Natural killer cell treated with Interleukin-12 subunit alpha and Interleukin-12 subunit beta and Interleukin-15 and Interleukin-18, amount 100 ng/mL, for 72 hours (primary cell): ENCODE measurements around the gene GLRA1. TPM values are rescaled to one million over a fixed set of nuclear protein-coding genes. Genes with fewer than 3 reads are reported as not detected.
A peak's percentile ranks its signal among the peaks of the same experiment; 100 is the strongest.
"Not testable (repeated sequence)": the region's sequence is repeated elsewhere in the genome, so short reads cannot be mapped to it uniquely, and the experiment has no call there.

Experiments
- ATAC-seq, 2 donors: fragments of 150-1000 bp; cut with Tn5 transposase in 1 of 2; sonication (Bioruptor Pico), chemical (Tn5 transposase) in 1 of 2; 2 replicates each; pipeline ENCODE4 v1.10.0; 2021
- DNase-seq: peaks from one replicate; pipeline ENCODE4 v3.0.0; 2022; ENCODE audit warnings: low spot score
- H3K27ac Mint-ChIP-seq, 2 donors: 1 replicate in 1 of 2; 2 replicates in 1 of 2; pipeline ENCODE4 v1.8.0; 2022; ENCODE audit warnings: mixed read lengths in 2 of 2, mild to moderate bottlenecking in 1 of 2, moderate library complexity in 1 of 2
- H3K27me3 Mint-ChIP-seq, 2 donors: 1 replicate in 1 of 2; 2 replicates in 1 of 2; pipeline ENCODE4 v1.8.0; 2022; ENCODE audit warnings: mixed read lengths in 2 of 2
- H3K36me3 Mint-ChIP-seq: one replicate; pipeline ENCODE4 v1.8.0; 2022; ENCODE audit warnings: mixed read lengths
- H3K4me1 Mint-ChIP-seq, 2 donors: 1 replicate in 1 of 2; 2 replicates in 1 of 2; pipeline ENCODE4 v1.8.0; 2022; ENCODE audit warnings: low read depth in 2 of 2, mixed read lengths in 2 of 2, mild to moderate bottlenecking in 1 of 2
- H3K4me3 Mint-ChIP-seq: one replicate; pipeline ENCODE4 v1.8.0; 2022; ENCODE audit warnings: mixed read lengths
- H3K9me3 Mint-ChIP-seq: 2 replicates; pipeline ENCODE4 v1.8.0; 2022; ENCODE audit warnings: mixed read lengths
- total RNA-seq, 2 donors: library from RNA; stranded (reverse); gene quantifications; one replicate each; pipeline ENCODE4 v1.2.3, GENCODE V29; 2022

GLRA1 gene
- total RNA-seq, 2 donors from 2014 or later = not detected

- no peak overlapping the region for H3K4me3 Mint-ChIP-seq
- no peak overlapping the region for H3K27ac Mint-ChIP-seq
- DNase-seq (no peak), ATAC-seq (no peak)
- no peaks in the 10 kb centered on the region for H3K4me1 Mint-ChIP-seq
- no peaks in the 10 kb centered on the region for H3K36me3 Mint-ChIP-seq
- peaks cover 17 to 19% of the 10 kb centered on the region in 2 donors for H3K27me3 Mint-ChIP-seq
- no peaks in the 10 kb centered on the region for H3K9me3 Mint-ChIP-seq
These were observed 19.1 kb downstream of the GLRA1 start for GRCh38 chr5:151905557-151905961.

DNA sequence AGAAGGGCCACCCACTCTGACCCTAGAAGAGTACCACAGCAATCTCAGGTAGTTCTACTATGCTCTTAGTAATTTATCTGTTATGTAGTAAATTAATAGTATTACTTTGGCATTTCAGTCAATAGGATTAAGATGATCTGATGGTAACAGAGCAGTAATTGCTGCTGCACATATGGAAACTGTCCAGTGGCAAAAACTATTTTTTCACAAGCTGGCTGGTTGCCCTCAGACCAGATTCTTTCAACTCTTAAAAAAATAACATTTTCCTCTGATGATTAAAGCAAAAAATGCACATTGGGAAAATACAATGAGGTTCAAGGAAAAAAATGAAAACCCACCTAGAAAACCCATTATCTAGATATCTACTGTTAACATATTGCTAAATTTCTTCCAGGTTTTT is 19.7 kb downstream of the GLRA1 start:
- H3K4me1 Mint-ChIP-seq = no peaks in the 10 kb centered on the region
- H3K27me3 Mint-ChIP-seq = peaks cover 15 to 18% of the 10 kb centered on the region in 2 donors
- ATAC-seq (no peak), DNase-seq (no peak)
- H3K27ac Mint-ChIP-seq = no peak overlapping the region
- no peak overlapping the region for H3K4me3 Mint-ChIP-seq
- H3K36me3 Mint-ChIP-seq = no peaks in the 10 kb centered on the region
- H3K9me3 Mint-ChIP-seq = no peaks in the 10 kb centered on the region

- no peaks in the 10 kb centered on the region for H3K36me3 Mint-ChIP-seq
- H3K4me1 Mint-ChIP-seq = no peaks in the 10 kb centered on the region
- H3K9me3 Mint-ChIP-seq = no peaks in the 10 kb centered on the region
- H3K27me3 Mint-ChIP-seq = peaks cover 15 to 19% of the 10 kb centered on the region in 2 donors
- H3K4me3 Mint-ChIP-seq = no peak overlapping the region
- DNase-seq (no peak), ATAC-seq (no peak)
- H3K27ac Mint-ChIP-seq = no peak overlapping the region
These were observed 20.5 kb downstream of the GLRA1 start for GRCh38 chr5:151904127-151904526.

DNA sequence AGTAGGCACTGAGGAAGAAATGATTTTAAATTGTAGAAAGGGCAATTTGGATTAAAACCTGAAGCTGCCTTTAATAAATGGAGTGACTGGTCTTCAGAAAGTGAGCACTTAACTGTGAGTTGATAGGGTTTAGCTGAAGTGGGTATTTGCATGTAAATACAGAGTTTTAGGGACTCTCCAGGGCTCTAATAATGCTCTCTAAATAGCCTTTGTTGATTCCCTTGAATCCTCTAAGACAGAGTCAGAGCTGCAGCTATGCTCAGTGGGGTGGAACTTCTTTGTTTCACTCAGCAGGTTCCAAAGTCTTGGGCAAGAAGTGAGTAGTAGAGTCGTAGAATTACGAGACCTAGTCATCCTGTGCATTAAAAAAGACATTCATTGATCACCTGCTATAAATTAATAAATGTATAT is 21.4 kb downstream of the GLRA1 start:
- no peak overlapping the region for H3K27ac Mint-ChIP-seq
- H3K4me1 Mint-ChIP-seq = no peaks in the 10 kb centered on the region
- no peaks in the 10 kb centered on the region for H3K36me3 Mint-ChIP-seq
- no peaks in the 10 kb centered on the region for H3K9me3 Mint-ChIP-seq
- ATAC-seq = no peak
- DNase-seq = no peak
- no peak overlapping the region for H3K4me3 Mint-ChIP-seq
- peaks cover 19 to 20% of the 10 kb centered on the region in 2 donors for H3K27me3 Mint-ChIP-seq

DNA sequence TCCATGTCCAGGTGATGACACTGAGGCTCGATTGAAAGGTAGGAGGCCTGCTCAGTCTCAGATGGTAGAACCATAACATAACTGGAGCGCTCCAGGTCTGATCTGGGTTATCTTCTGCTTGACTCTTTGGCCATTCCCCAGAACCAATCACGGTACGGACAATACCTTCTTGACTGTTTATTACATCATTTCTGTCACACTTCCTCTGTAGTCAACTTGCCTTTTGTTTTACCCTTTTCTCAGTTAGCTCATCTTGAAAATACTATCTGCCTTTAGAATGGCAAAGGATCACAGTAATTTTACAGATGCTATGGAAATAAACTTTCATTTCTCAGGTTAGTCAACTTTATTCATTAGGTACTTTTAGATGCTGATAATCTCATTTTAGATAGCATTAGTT is 22.4 kb downstream of the GLRA1 start:
- DNase-seq (no peak), ATAC-seq (no peak)
- Mint-ChIP-seq H3K27ac (no peak overlapping the region), H3K36me3 (no peaks in the 10 kb centered on the region), H3K27me3 (peaks cover 20 to 24% of the 10 kb centered on the region in 2 donors), H3K4me3 (no peak overlapping the region), H3K9me3 (no peaks in the 10 kb centered on the region), H3K4me1 (no peaks in the 10 kb centered on the region)

- Mint-ChIP-seq H3K9me3 (no peaks in the 10 kb centered on the region), H3K4me1 (no peaks in the 10 kb centered on the region), H3K4me3 (no peak overlapping the region), H3K27ac (no peak overlapping the region), H3K36me3 (no peaks in the 10 kb centered on the region), H3K27me3 (peaks cover 19 to 24% of the 10 kb centered on the region in 2 donors)
- no peak for DNase-seq
- ATAC-seq = no peak
These were observed 23.0 kb downstream of the GLRA1 start for GRCh38 chr5:151901611-151902010.

GRCh38 chr5:151900891-151901290 is 23.8 kb downstream of the GLRA1 start:
- H3K27me3 Mint-ChIP-seq = peaks cover 16 to 24% of the 10 kb centered on the region in 2 donors
- H3K36me3 Mint-ChIP-seq = no peaks in the 10 kb centered on the region
- no peak overlapping the region for H3K27ac Mint-ChIP-seq
- H3K9me3 Mint-ChIP-seq = no peaks in the 10 kb centered on the region
- H3K4me1 Mint-ChIP-seq = no peaks in the 10 kb centered on the region
- DNase-seq (no peak), ATAC-seq (no peak)
- H3K4me3 Mint-ChIP-seq = no peak overlapping the region

DNA sequence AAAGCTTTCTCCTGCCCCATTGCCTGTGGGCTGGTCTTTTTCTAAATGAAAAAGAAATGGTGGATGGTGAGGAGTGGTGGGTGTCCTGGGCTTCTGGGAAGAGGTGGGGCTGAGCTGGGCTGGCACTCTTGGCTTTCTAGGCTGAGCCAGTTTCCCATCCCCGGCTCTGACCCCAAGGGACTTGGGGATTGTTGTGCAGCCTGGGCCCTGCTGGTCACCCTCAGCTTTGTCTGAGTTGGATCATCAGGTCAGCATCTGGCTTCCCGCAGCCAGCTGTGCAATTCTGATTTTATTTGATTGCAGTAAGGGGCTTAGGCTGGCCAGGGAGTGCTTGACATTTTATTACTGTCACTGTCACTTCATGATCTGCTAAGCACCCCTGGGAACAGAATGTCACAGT is 25.3 kb downstream of the GLRA1 start:
- H3K27ac Mint-ChIP-seq = no peak overlapping the region
- peaks cover 13 to 24% of the 10 kb centered on the region in 2 donors for H3K27me3 Mint-ChIP-seq
- ATAC-seq (peak in 1 of 2 donors; percentile 33), DNase-seq (no peak)
- H3K4me3 Mint-ChIP-seq = no peak overlapping the region
- no peaks in the 10 kb centered on the region for H3K36me3 Mint-ChIP-seq
- no peaks in the 10 kb centered on the region for H3K4me1 Mint-ChIP-seq
- no peaks in the 10 kb centered on the region for H3K9me3 Mint-ChIP-seq

- H3K9me3 Mint-ChIP-seq = no peaks in the 10 kb centered on the region
- no peaks in the 10 kb centered on the region for H3K4me1 Mint-ChIP-seq
- H3K27ac Mint-ChIP-seq = no peak overlapping the region
- H3K36me3 Mint-ChIP-seq = no peaks in the 10 kb centered on the region
- H3K27me3 Mint-ChIP-seq = peaks cover 10 to 24% of the 10 kb centered on the region in 2 donors
- no peak overlapping the region for H3K4me3 Mint-ChIP-seq
- ATAC-seq (no peak), DNase-seq (no peak)
These were observed 26.8 kb downstream of the GLRA1 start for GRCh38 chr5:151897896-151898295.

- Mint-ChIP-seq H3K4me3 (no peak overlapping the region), H3K27me3 (peaks cover 10 to 24% of the 10 kb centered on the region in 2 donors), H3K36me3 (no peaks in the 10 kb centered on the region), H3K9me3 (no peaks in the 10 kb centered on the region), H3K27ac (no peak overlapping the region), H3K4me1 (no peaks in the 10 kb centered on the region)
- DNase-seq (no peak), ATAC-seq (no peak)
These were observed 27.6 kb downstream of the GLRA1 start for GRCh38 chr5:151897020-151897552.

DNA sequence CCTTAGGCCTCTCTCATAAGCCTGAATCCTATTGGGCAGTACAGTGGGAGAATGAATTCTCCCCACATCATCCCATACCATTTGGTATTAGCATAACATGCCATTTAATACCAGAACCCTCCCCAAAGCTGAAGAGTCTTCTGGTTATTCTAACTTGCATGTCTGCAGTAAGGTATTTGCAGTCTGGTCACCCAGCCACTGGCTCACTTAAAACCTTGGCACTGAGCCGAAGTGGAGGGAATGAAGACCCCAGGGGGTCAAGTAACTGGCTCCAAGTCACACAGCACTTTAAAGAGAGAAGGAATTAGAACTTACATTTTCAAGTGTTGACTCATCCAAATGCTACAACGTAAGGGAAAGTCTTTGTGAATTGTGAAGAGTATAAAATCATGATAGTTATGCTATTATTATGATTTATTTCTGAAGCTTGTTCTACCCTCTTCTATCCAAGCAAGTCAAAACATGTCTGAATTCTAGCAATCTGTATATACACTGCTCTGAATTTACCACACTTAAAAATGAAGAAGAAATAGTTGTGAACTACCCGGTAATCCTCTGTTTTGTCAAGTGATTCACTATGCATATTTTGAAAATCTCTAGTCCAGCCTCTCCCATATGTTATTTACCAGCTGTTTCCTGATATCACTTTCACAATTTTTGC is 28.5 kb downstream of the GLRA1 start:
- no peak overlapping the region for H3K27ac Mint-ChIP-seq
- DNase-seq (no peak), ATAC-seq (no peak)
- H3K36me3 Mint-ChIP-seq = no peaks in the 10 kb centered on the region
- H3K4me3 Mint-ChIP-seq = no peak overlapping the region
- no peaks in the 10 kb centered on the region for H3K9me3 Mint-ChIP-seq
- H3K4me1 Mint-ChIP-seq = no peaks in the 10 kb centered on the region
- peaks cover 8 to 24% of the 10 kb centered on the region in 2 donors for H3K27me3 Mint-ChIP-seq

DNA sequence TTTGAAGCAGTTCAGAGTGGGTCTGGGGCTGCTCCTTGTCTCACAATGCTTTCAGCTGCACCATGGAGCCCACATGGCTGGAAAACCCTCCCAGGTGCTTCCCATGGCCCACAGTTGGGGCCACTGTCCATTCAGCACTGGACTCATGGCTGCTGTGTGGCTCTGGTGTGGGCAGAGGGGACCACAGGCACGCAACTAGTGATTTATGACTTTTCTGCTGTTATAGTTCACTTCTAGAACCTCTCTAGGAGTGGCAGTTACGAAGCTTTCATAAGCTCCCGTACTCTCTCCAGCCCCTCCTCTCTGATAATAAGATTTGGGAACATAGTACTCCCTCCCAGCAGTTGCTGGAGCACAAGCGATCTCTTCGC is 29.0 kb downstream of the GLRA1 start:
- no peak overlapping the region for H3K27ac Mint-ChIP-seq
- DNase-seq (no peak), ATAC-seq (no peak)
- no peak overlapping the region for H3K4me3 Mint-ChIP-seq
- peaks cover 8 to 22% of the 10 kb centered on the region in 2 donors for H3K27me3 Mint-ChIP-seq
- no peaks in the 10 kb centered on the region for H3K36me3 Mint-ChIP-seq
- H3K9me3 Mint-ChIP-seq = no peaks in the 10 kb centered on the region
- no peaks in the 10 kb centered on the region for H3K4me1 Mint-ChIP-seq

DNA sequence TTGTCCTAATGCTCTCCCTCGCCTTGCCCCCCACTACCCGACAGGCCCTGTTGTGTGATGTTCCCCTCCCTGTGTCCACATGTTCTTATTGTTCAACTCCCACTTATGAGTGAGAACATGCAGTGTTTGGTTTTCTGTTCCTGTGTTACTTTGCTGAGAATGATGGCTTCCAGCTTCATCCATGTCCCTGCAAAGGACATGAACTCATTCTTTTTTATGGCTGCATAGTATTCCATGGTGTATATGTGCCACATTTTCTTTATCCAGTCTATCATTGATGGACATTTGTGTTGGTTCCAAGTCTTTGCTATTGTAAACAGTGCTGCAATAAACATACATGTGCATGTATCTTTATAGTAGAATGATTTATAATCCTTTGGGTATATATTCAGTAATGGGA is 31.2 kb downstream of the GLRA1 start:
- not testable (repeated sequence) for H3K27ac Mint-ChIP-seq, H3K4me3 Mint-ChIP-seq
- peaks cover 3 to 10% of the 10 kb centered on the region in 2 donors for H3K27me3 Mint-ChIP-seq

DNA sequence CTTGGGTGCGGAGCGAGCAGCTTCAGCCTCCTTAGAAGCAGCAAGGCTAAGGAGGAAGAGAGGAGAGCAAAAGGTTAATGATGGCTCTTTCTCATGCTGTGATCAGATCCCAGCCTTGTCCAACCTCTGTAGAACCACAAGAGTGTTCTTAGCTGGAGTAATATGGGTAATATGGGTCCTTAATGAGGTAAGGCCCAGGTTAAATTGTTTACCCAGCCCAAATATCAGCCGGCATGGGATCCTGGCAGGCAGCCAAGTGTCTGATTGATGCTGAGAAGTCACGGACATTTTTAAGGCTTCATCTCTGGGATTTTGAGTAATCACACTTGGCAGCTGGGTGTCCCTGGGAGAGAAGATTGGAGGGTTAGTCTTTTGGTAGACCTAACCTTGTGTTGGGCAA is 32.3 kb downstream of the GLRA1 start:
- H3K27ac Mint-ChIP-seq = no peak overlapping the region
- H3K4me3 Mint-ChIP-seq = no peak overlapping the region
- H3K4me1 Mint-ChIP-seq = no peaks in the 10 kb centered on the region

More for the DNA sequence above, 31.2 kb downstream of the GLRA1 start:
- DNase-seq, H3K4me1 Mint-ChIP-seq, H3K36me3 Mint-ChIP-seq, H3K9me3 Mint-ChIP-seq, ATAC-seq: not testable (repeated sequence)

DNA sequence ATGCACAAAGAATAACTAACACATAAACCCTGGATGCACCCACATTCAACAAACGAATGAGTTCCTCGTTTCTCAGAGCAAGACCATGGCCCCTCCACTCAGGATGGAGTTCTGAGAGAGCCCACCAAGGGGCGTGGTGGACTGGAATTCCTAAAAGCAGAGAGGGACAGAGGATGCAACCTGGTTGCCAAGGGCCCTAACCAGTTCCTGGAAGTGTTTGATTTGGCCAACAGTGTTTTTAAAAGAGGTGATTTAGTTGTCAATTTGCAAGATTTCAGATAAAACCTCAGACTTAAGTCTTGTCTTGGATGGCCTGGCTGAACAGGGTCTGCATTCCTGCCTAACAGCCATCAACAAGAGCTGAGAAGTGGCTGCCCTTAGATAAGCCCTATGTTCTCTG is 34.4 kb downstream of the GLRA1 start:
- ATAC-seq = no peak
- DNase-seq = no peak
- no peak overlapping the region for H3K4me3 Mint-ChIP-seq
- peaks cover 0 to 8% of the 10 kb centered on the region in 2 donors for H3K27me3 Mint-ChIP-seq
- H3K36me3 Mint-ChIP-seq = no peaks in the 10 kb centered on the region
- H3K27ac Mint-ChIP-seq = no peak overlapping the region
- H3K4me1 Mint-ChIP-seq = no peaks in the 10 kb centered on the region
- no peaks in the 10 kb centered on the region for H3K9me3 Mint-ChIP-seq

More for the DNA sequence above, 32.3 kb downstream of the GLRA1 start:
- peaks cover 0 to 3% of the 10 kb centered on the region in 2 donors for H3K27me3 Mint-ChIP-seq
- no peak for ATAC-seq
- no peak for DNase-seq
- no peaks in the 10 kb centered on the region for H3K9me3 Mint-ChIP-seq
- no peaks in the 10 kb centered on the region for H3K36me3 Mint-ChIP-seq
